Right lobe of liver (tissue), 4 donors: ENCODE results near the gene ITGB1.

Experiments
- CTCF ChIP-seq, 4 donors: fragments of 200-600 bp in 3 of 4; fragments of 450-650 bp in 1 of 4; IDR thresholded peaks; one replicate each; pipeline versions ENCODE4 v1.5.1 to v1.8.0; 2016 to 2022; ENCODE audit warnings: antibody characterized with exemption in 4 of 4, mild to moderate bottlenecking in 2 of 4
- POLR2A ChIP-seq: fragments of 450-650 bp; IDR thresholded peaks from one replicate; pipeline ENCODE4 v1.6.1; 2017; ENCODE audit warnings: antibody characterized with exemption, mild to moderate bottlenecking
- donor health status: DM: no; HTN: no; CAD: no.
- donor health status: DM: no; HTN: no; CAD: no.
- donor health status: DM: no; HTN: yes; CAD: no.

- TF ChIP-seq CTCF (IDR thresholded peaks at IDR 0.05) (no peak), POLR2A (no peak)
These were observed 7.4 kb downstream of the ITGB1 start for GRCh38 chr10:32950591-32951108.
